Stimulated activated CD8-positive, alpha-beta memory T cell treated with anti-CD3 and anti-CD28 coated beads, Interleukin-2, amount 100 ng/mL, for 48 hours (primary cell): ENCODE data around the gene BPIFA1.

ENCODE experiments used
- DNase-seq, 2 donors: peaks; one replicate each; pipeline ENCODE4 v3.0.0-alpha.2; 2020; ENCODE audit warnings: low read depth in 2 of 2

BPIFA1 gene

GRCh38 chr20:33239979-33240736 is 4.4 kb downstream of the BPIFA1 start:
- DNase-seq, result no peak

GRCh38 chr20:33240923-33241322 is 5.1 kb downstream of the BPIFA1 start:
- DNase-seq, result no peak

- no peak for DNase-seq
Measured at GRCh38 chr20:33242319-33243100, 6.7 kb downstream of the BPIFA1 start.

- DNase-seq, result no peak
Measured at GRCh38 chr20:33246077-33246476, 10.3 kb downstream of the BPIFA1 start.

- no peak for DNase-seq
Measured at GRCh38 chr20:33249456-33249855, 13.7 kb downstream of the BPIFA1 start.

GRCh38 chr20:33250666-33251065 is 14.9 kb downstream of the BPIFA1 start:
- no peak for DNase-seq

GRCh38 chr20:33251496-33251895 is 15.7 kb downstream of the BPIFA1 start:
- no peak for DNase-seq

GRCh38 chr20:33252460-33252859 is 16.7 kb downstream of the BPIFA1 start:
- DNase-seq, result no peak

- DNase-seq, result no peak
Measured at GRCh38 chr20:33255005-33255404, 19.2 kb downstream of the BPIFA1 start.

- DNase-seq, result no peak
Measured at GRCh38 chr20:33257237-33257636, 21.4 kb downstream of the BPIFA1 start.

GRCh38 chr20:33259371-33259770 is 23.6 kb downstream of the BPIFA1 start:
- no peak for DNase-seq

- no peak for DNase-seq
Measured at GRCh38 chr20:33261465-33261864, 25.7 kb downstream of the BPIFA1 start.

GRCh38 chr20:33262658-33263065 is 26.9 kb downstream of the BPIFA1 start:
- no peak for DNase-seq

GRCh38 chr20:33263784-33264183 is 28.0 kb downstream of the BPIFA1 start:
- DNase-seq, result no peak

- DNase-seq, result no peak
Measured at GRCh38 chr20:33267701-33268100, 31.9 kb downstream of the BPIFA1 start.

- DNase-seq, result no peak
Measured at GRCh38 chr20:33272155-33272873, 36.5 kb downstream of the BPIFA1 start.

GRCh38 chr20:33273117-33273851 is 37.5 kb downstream of the BPIFA1 start:
- no peak for DNase-seq

GRCh38 chr20:33275215-33275614 is 39.4 kb downstream of the BPIFA1 start:
- no peak for DNase-seq

- DNase-seq, result no peak
Measured at GRCh38 chr20:33275871-33276270, 40.1 kb downstream of the BPIFA1 start.

GRCh38 chr20:33276303-33277113 is 40.7 kb downstream of the BPIFA1 start:
- DNase-seq, result no peak
